ENCODE data around the gene GLIS1. TPM values are rescaled to one million over a fixed set of nuclear protein-coding genes. Genes with fewer than 3 reads are reported as not detected.

Gene GLIS1
- total and polyA plus RNA-seq, 2 experiments from 2014 or later: 0.77 to 0.95 TPM

- Histone ChIP-seq H3K9me3 (ENCODE audit: low read depth) (no peaks in the 10 kb centered on the region), H3K36me3 (no peaks in the 10 kb centered on the region), H3K27me3 (no peaks in the 10 kb centered on the region), H3K27ac (no peak overlapping the region), H3K4me1 (ENCODE audit: low read depth) (peaks cover 5% of the 10 kb centered on the region), H3K4me3 (no peak overlapping the region)
- TF ChIP-seq CTCF (IDR thresholded peaks at IDR 0.05; ENCODE audit: low read depth, low read length): no peak
- DNase-seq (ENCODE audit: low read depth in 1 of 2, low spot score in 1 of 2): no peak
Observed at GRCh38 chr1:53710584-53710983, 28.4 kb downstream of the GLIS1 start.

- no peak overlapping the region for H3K27ac ChIP-seq
- no peak for TF ChIP-seq CTCF (IDR thresholded peaks at IDR 0.05; ENCODE audit: low read depth, low read length)
- peaks cover 3% of the 10 kb centered on the region for H3K27me3 ChIP-seq
- H3K4me1 ChIP-seq (ENCODE audit: low read depth): peaks cover 5% of the 10 kb centered on the region
- no peak overlapping the region for H3K4me3 ChIP-seq
- no peak for DNase-seq (ENCODE audit: low read depth in 1 of 2, low spot score in 1 of 2)
- H3K36me3 ChIP-seq: no peaks in the 10 kb centered on the region
- H3K9me3 ChIP-seq (ENCODE audit: low read depth): no peaks in the 10 kb centered on the region
Observed at GRCh38 chr1:53708687-53709086, 30.3 kb downstream of the GLIS1 start.

- no peaks in the 10 kb centered on the region for H3K36me3 ChIP-seq
- H3K27me3 ChIP-seq: peaks cover 3% of the 10 kb centered on the region
- DNase-seq (ENCODE audit: low read depth in 1 of 2, low spot score in 1 of 2): no peak
- no peak overlapping the region for H3K27ac ChIP-seq
- H3K9me3 ChIP-seq (ENCODE audit: low read depth): no peaks in the 10 kb centered on the region
- peaks cover 15% of the 10 kb centered on the region for H3K4me1 ChIP-seq (ENCODE audit: low read depth)
- no peak overlapping the region for H3K4me3 ChIP-seq
- no peak for TF ChIP-seq CTCF (IDR thresholded peaks at IDR 0.05; ENCODE audit: low read depth, low read length)
Observed at GRCh38 chr1:53706356-53706755, 32.6 kb downstream of the GLIS1 start.

GRCh38 chr1:53705446-53706096 lies 33.4 kb downstream of the GLIS1 start:
- Histone ChIP-seq H3K36me3 (no peaks in the 10 kb centered on the region), H3K4me1 (ENCODE audit: low read depth) (peaks cover 15% of the 10 kb centered on the region), H3K27ac (no peak overlapping the region), H3K9me3 (ENCODE audit: low read depth) (no peaks in the 10 kb centered on the region), H3K27me3 (peaks cover 3% of the 10 kb centered on the region), H3K4me3 (no peak overlapping the region)
- TF ChIP-seq CTCF (IDR thresholded peaks at IDR 0.05; ENCODE audit: low read depth, low read length): no peak
- DNase-seq (ENCODE audit: low read depth in 1 of 2, low spot score in 1 of 2): no peak

GRCh38 chr1:53704804-53705445 lies 34.0 kb downstream of the GLIS1 start:
- Histone ChIP-seq H3K4me3 (no peak overlapping the region), H3K4me1 (ENCODE audit: low read depth) (peaks cover 15% of the 10 kb centered on the region), H3K27ac (no peak overlapping the region), H3K36me3 (no peaks in the 10 kb centered on the region), H3K9me3 (ENCODE audit: low read depth) (no peaks in the 10 kb centered on the region), H3K27me3 (peaks cover 3% of the 10 kb centered on the region)
- no peak for DNase-seq (ENCODE audit: low read depth in 1 of 2, low spot score in 1 of 2)
- no peak for TF ChIP-seq CTCF (IDR thresholded peaks at IDR 0.05; ENCODE audit: low read depth, low read length)

Data from cardiac muscle cell (in vitro differentiated cells and primary cell).